ENCODE measurements around the gene CACNA1G. TPM values are rescaled to one million over a fixed set of nuclear protein-coding genes. Genes with fewer than 3 reads are reported as not detected.
A peak's percentile ranks its signal among the peaks of the same experiment; 100 is the strongest.

Gene CACNA1G
- total and polyA plus RNA-seq, 8 donors = 0.50 to 38.2 (median 19.5) TPM

GRCh38 chr17:50539762-50540559 is 20.6 kb upstream of the CACNA1G start:
- peak; percentile 2 for ATAC-seq
- no peak overlapping the region for H3K4me3 ChIP-seq

DNA sequence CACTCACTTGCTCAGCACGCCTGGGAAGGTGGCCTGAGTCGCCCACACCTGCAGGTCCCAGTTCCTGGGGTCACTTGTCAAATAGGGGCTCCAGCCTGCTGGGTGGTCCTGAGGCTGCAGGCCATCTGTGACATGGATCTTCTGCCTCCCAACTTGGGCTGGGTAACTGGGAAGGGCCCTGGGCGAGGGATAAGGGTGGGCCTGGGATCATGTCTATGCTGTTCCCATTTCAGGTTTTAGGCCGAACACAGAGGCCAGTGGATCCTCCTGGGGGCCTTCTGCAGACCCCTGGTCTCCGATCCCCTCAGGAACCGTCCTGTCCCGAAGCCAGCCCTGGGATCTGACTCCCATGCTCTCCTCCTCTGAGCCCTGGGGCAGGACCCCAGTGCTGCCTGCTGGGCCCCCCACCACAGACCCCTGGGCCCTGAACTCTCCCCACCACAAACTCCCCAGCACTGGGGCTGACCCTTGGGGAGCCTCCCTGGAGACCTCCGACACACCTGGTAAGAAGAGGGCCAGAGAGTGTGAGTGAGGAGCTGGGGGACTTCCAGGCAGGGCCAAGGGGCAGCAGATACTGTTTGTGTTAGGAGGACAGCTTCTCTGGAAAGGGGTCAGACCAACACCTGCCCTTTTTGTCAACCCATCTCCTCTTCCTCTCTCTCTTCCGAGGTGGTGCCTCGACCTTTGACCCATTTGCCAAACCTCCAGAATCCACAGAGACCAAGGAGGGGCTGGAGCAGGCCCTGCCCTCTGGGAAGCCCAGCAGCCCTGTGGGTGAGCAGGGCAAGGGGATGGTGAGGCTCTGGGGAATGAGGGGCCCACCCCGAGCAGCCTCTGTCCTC is 19.7 kb upstream of the CACNA1G start:
- no peak overlapping the region for H3K4me3 ChIP-seq

More at GRCh38 chr17:50539762-50540559, 20.6 kb upstream of the CACNA1G start:
- no peak overlapping the region for H3K27ac ChIP-seq
- TF ChIP-seq, protein P1, sequence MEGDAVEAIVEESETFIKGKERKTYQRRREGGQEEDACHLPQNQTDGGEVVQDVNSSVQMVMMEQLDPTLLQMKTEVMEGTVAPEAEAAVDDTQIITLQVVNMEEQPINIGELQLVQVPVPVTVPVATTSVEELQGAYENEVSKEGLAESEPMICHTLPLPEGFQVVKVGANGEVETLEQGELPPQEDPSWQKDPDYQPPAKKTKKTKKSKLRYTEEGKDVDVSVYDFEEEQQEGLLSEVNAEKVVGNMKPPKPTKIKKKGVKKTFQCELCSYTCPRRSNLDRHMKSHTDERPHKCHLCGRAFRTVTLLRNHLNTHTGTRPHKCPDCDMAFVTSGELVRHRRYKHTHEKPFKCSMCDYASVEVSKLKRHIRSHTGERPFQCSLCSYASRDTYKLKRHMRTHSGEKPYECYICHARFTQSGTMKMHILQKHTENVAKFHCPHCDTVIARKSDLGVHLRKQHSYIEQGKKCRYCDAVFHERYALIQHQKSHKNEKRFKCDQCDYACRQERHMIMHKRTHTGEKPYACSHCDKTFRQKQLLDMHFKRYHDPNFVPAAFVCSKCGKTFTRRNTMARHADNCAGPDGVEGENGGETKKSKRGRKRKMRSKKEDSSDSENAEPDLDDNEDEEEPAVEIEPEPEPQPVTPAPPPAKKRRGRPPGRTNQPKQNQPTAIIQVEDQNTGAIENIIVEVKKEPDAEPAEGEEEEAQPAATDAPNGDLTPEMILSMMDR (IDR thresholded peaks at IDR 0.05) = no peak
- peaks cover 13 to 23% of the 10 kb centered on the region in 2 donors for H3K4me1 ChIP-seq
- no peaks in the 10 kb centered on the region for H3K36me3 ChIP-seq
- H3K9me3 ChIP-seq = no peaks in the 10 kb centered on the region
- DNase-seq = peak in 2 of 4 donors; percentile 46 to 86
- intact Hi-C loops (cut with DNase I) = loop anchor here in 1 of 2 donors (10.0 kb wide), 1 partner anchor 415 kb away; no protein-coding TSS in a partner anchor
- peaks cover 0 to 2% of the 10 kb centered on the region in 2 donors for H3K27me3 ChIP-seq

GRCh38 chr17:50541402-50541715 is 19.2 kb upstream of the CACNA1G start:
- H3K27ac ChIP-seq = peak overlapping the region in 1 of 2 donors; percentile 63
- no peak for ATAC-seq

More for the DNA sequence above, 19.7 kb upstream of the CACNA1G start:
- H3K27ac ChIP-seq = no peak overlapping the region
- intact Hi-C loops (cut with DNase I) = loop anchor here in 1 of 2 donors (10.0 kb wide), 1 partner anchor 414 kb away; no protein-coding TSS in a partner anchor
- no peak for ATAC-seq
- peak in 1 of 4 donors; percentile 52 for DNase-seq
- no peaks in the 10 kb centered on the region for H3K27me3 ChIP-seq
- peaks cover 13 to 23% of the 10 kb centered on the region in 2 donors for H3K4me1 ChIP-seq
- no peaks in the 10 kb centered on the region for H3K9me3 ChIP-seq
- no peaks in the 10 kb centered on the region for H3K36me3 ChIP-seq
- TF ChIP-seq, protein P1 (IDR thresholded peaks at IDR 0.05) = no peak

GRCh38 chr17:50541716-50542688 is 18.5 kb upstream of the CACNA1G start:
- ATAC-seq = peak; percentile 91
- DNase-seq = peak; percentile 78 to 99 (median 90)
- Histone ChIP-seq H3K36me3 (no peaks in the 10 kb centered on the region), H3K27me3 (no peaks in the 10 kb centered on the region), H3K9me3 (no peaks in the 10 kb centered on the region), H3K4me1 (peaks cover 13 to 29% of the 10 kb centered on the region in 2 donors), H3K27ac (peak overlapping the region; percentile 63 to 67), H3K4me3 (peak overlapping the region; percentile 47 to 60)
- TF ChIP-seq, protein P1 (IDR thresholded peaks at IDR 0.05) = peak in 1 of 2 donors; percentile 17
- intact Hi-C loops (cut with DNase I) = loop anchor here in 1 of 2 donors (10.0 kb wide), 1 partner anchor 413 kb away; no protein-coding TSS in a partner anchor

More at GRCh38 chr17:50541402-50541715, 19.2 kb upstream of the CACNA1G start:
- Histone ChIP-seq H3K27me3 (no peaks in the 10 kb centered on the region), H3K4me1 (peaks cover 13 to 23% of the 10 kb centered on the region in 2 donors), H3K36me3 (no peaks in the 10 kb centered on the region), H3K9me3 (no peaks in the 10 kb centered on the region), H3K4me3 (peak overlapping the region; percentile 47 to 60)
- TF ChIP-seq, protein P1 (IDR thresholded peaks at IDR 0.05) = no peak
- DNase-seq = no peak
- intact Hi-C loops (cut with DNase I) = loop anchor here in 1 of 2 donors (10.0 kb wide), 1 partner anchor 413 kb away; no protein-coding TSS in a partner anchor

Data from left lung (tissue), 10 donors.